Cardiac muscle cell (in vitro differentiated cells and primary cell): ENCODE data around the gene NPAS4. TPM values are rescaled to one million over a fixed set of nuclear protein-coding genes. Genes with fewer than 3 reads are reported as not detected.
"Not testable (repeated sequence)": the region's sequence is repeated elsewhere in the genome, so short reads cannot be mapped to it uniquely, and the experiment has no call there.

Experiments
- DNase-seq, 2 donors: peaks; one replicate each; pipeline versions ENCODE4 v3.0.0 to v3.0.0-alpha.2; 2010 to 2017; ENCODE audit warnings: low read depth in 1 of 2, low spot score in 1 of 2
- H3K27ac ChIP-seq: fragments of 200-600 bp; sonication (generic); 2 replicates; pipeline ENCODE4 v1.5.1; 2016
- H3K27me3 ChIP-seq: fragments of 200-600 bp; sonication (generic); 2 replicates; pipeline ENCODE4 v1.6.0; 2016; ENCODE audit warnings: control low read depth
- H3K36me3 ChIP-seq: fragments of 200-600 bp; sonication (generic); 2 replicates; pipeline ENCODE4 v1.5.1; 2016; ENCODE audit warnings: control low read depth
- H3K4me1 ChIP-seq: fragments of 200-600 bp; sonication (generic); 2 replicates; pipeline ENCODE4 v1.8.1; 2017; ENCODE audit warnings: low read depth, mild to moderate bottlenecking, mixed run types
- H3K4me3 ChIP-seq: fragments of 200-600 bp; sonication (generic); 2 replicates; pipeline ENCODE4 v1.5.1; 2016; ENCODE audit warnings: mild to moderate bottlenecking
- H3K9me3 ChIP-seq: fragments of 200-600 bp; sonication (generic); 2 replicates; pipeline ENCODE4 v1.5.1; 2017; ENCODE audit warnings: low read depth, mild to moderate bottlenecking, control low read depth
- CTCF ChIP-seq: IDR thresholded peaks from 2 replicates; pipeline ENCODE4 v1.5.1; 2012; ENCODE audit warnings: low read depth, mild to moderate bottlenecking, low read length
- polyA plus RNA-seq: library from polyadenylated mRNA; unstranded; fragments of >200 nt; fragmentation: Nextera tagmentation; extraction: Ambion mirVana; gene quantifications from 2 replicates; pipeline ENCODE4 v1.2.1, GENCODE V29; 2016
- total RNA-seq: library from RNA; depleted of rRNA; stranded (reverse); fragments of >200 nt; gene quantifications from 2 replicates; pipeline ENCODE4 v1.2.3, GENCODE V29; 2016

NPAS4 gene
- total RNA-seq (1.2 TPM in 2 replicates), polyA plus RNA-seq (1.5 TPM in 1 of 2 replicates, not detected in the other)

- DNase-seq = peak in 1 of 2 donors; percentile 32
- Histone ChIP-seq H3K27ac (no peak within 1 kb of the TSS), H3K4me3 (peak within 1 kb of the TSS; percentile 14)
Observed at GRCh38 chr11:66420671-66421476, at the start of gene NPAS4. TSS of gene NPAS4 (plus strand) at chr11:66421035. CDS start at chr11:66421180, 145 bp downstream.

GRCh38 chr11:66371627-66372415 is 49.0 kb upstream of the NPAS4 start, which contains the start of gene SLC29A2:
TSS of gene SLC29A2 (minus strand) at chr11:66371760. CDS start at chr11:66371591, 169 bp downstream.
- Histone ChIP-seq H3K4me3 (peak within 1 kb of the TSS; percentile 81), H3K36me3 (peaks cover 4% of the 10 kb centered on the region), H3K27me3 (no peaks in the 10 kb centered on the region), H3K27ac (peak within 1 kb of the TSS; percentile 95), H3K4me1 (peaks cover 18% of the 10 kb centered on the region), H3K9me3 (no peaks in the 10 kb centered on the region)
- DNase-seq = peak in 1 of 2 donors; percentile 96
- no peak for TF ChIP-seq CTCF

More at GRCh38 chr11:66420671-66421476, at the start of gene NPAS4:
- TF ChIP-seq CTCF = no peak
- Histone ChIP-seq H3K9me3 (no peaks in the 10 kb centered on the region), H3K27me3 (peaks cover 23% of the 10 kb centered on the region), H3K36me3 (peaks cover 25% of the 10 kb centered on the region), H3K4me1 (peaks cover 34% of the 10 kb centered on the region)

- peak in 1 of 2 donors; percentile 42 for DNase-seq
- no peak for TF ChIP-seq CTCF
- peak overlapping the region; percentile 95 for H3K27ac ChIP-seq
- no peak overlapping the region for H3K4me3 ChIP-seq
- H3K27me3 ChIP-seq = no peaks in the 10 kb centered on the region
- H3K4me1 ChIP-seq = peaks cover 18% of the 10 kb centered on the region
- H3K36me3 ChIP-seq = peaks cover 4% of the 10 kb centered on the region
- H3K9me3 ChIP-seq = no peaks in the 10 kb centered on the region
Observed at GRCh38 chr11:66373265-66373664, 47.6 kb upstream of the NPAS4 start.

- H3K36me3 ChIP-seq, H3K27me3 ChIP-seq, H3K4me3 ChIP-seq, H3K9me3 ChIP-seq, DNase-seq: not testable (repeated sequence)
- H3K4me1 ChIP-seq = peaks cover 18% of the 10 kb centered on the region
- peak overlapping the region; percentile 95 for H3K27ac ChIP-seq
Observed at GRCh38 chr11:66373690-66374287, 47.0 kb upstream of the NPAS4 start.

GRCh38 chr11:66380264-66380663 is 40.6 kb upstream of the NPAS4 start:
- not testable (repeated sequence) for H3K36me3 ChIP-seq, DNase-seq, H3K4me3 ChIP-seq, H3K9me3 ChIP-seq, H3K27me3 ChIP-seq, H3K4me1 ChIP-seq, H3K27ac ChIP-seq

- H3K4me3 ChIP-seq, H3K4me1 ChIP-seq, H3K27ac ChIP-seq, H3K36me3 ChIP-seq, H3K9me3 ChIP-seq, DNase-seq, H3K27me3 ChIP-seq: not testable (repeated sequence)
Observed at GRCh38 chr11:66384316-66384715, 36.5 kb upstream of the NPAS4 start.
